K562 (cell line): ENCODE data around the gene STK24. TPM values are rescaled to one million over a fixed set of nuclear protein-coding genes. Genes with fewer than 3 reads are reported as not detected.

Experiments
- CAMTA2 ChIP-seq: fragments of 250-450 bp; sonication (Bioruptor Pico); conservative IDR thresholded peaks from 2 replicates; pipeline ENCODE4 v1.5.1; 2022
- CBX8 ChIP-seq: fragments of 200-600 bp; sonication (generic); IDR thresholded peaks from 2 replicates; pipeline ENCODE4 v1.6.1; 2012; ENCODE audit warnings: borderline replicate concordance, mixed run types, low read depth, mild to moderate bottlenecking, moderate library complexity, mixed read lengths, low read length, control low read depth, inconsistent platforms; ENCODE audit not compliant: poor library complexity, severe bottlenecking; ENCODE audit errors: extremely low read depth
- CREB3 ChIP-seq: fragments of 450-650 bp; conservative IDR thresholded peaks from 2 replicates; pipeline ENCODE4 v1.6.1; 2016; ENCODE audit warnings: missing genetic modification characterization, low read depth, mild to moderate bottlenecking, missing compliant biosample characterization, moderate library complexity
- ETS1 ChIP-seq: conservative IDR thresholded peaks from 2 replicates; pipeline ENCODE4 v1.6.1; 2011; ENCODE audit warnings: low read depth, mild to moderate bottlenecking, low read length; ENCODE audit not compliant: control insufficient read depth
- HLTF ChIP-seq: fragments of 450-650 bp; IDR thresholded peaks from 2 replicates; pipeline ENCODE4 v1.6.1; 2016
- HMGXB4 ChIP-seq: sonication (generic); formaldehyde crosslinking; IDR thresholded peaks from 2 replicates; pipeline ENCODE4 v1.8.1; 2023; ENCODE audit warnings: mild to moderate bottlenecking, missing genetic modification reagents
- JUND ChIP-seq, 2 experiments: IDR thresholded peaks; 2 replicates in 1 of 2; 3 replicates in 1 of 2; pipeline ENCODE4 v1.6.1; 2011; ENCODE audit warnings: borderline replicate concordance in 2 of 2, low read depth in 2 of 2, low read length in 2 of 2, improper control_type of control experiment in 1 of 2, missing biosample characterization in 1 of 2, missing genetic modification characterization in 1 of 2, missing genetic modification reagents in 1 of 2
- ZNF518B ChIP-seq: fragments of 250-450 bp; sonication (Bioruptor Pico); IDR thresholded peaks from 2 replicates; pipeline ENCODE4 v1.5.0; 2021; ENCODE audit warnings: mild to moderate bottlenecking, moderate library complexity
- polyA plus RNA-seq, 8 experiments: library from polyadenylated mRNA; depleted of rRNA in 4 of 8; stranded (reverse) in 5 of 8; unstranded in 3 of 8; fragments of >200 nt; fragmentation: Nextera tagmentation in 2 of 8; fragmentation: Illumina TruSeq in 1 of 8; extraction: Ambion mirVana in 2 of 8; extraction: Trizol in 1 of 8; gene quantifications; 2 replicates each; pipeline versions ENCODE4 v1.2.1 to v1.2.3, GENCODE V29; 2011 to 2014; ENCODE audit warnings: inconsistent platforms in 1 of 8, missing spikeins in 1 of 8
- total RNA-seq, 7 experiments: library from RNA; depleted of rRNA in 6 of 7; stranded (reverse); fragments of >200 nt in 6 of 7; fragmentation: Illumina TruSeq in 2 of 7; extraction: Trizol in 2 of 7; gene quantifications; 2 replicates each; pipeline versions ENCODE4 v1.2.1 to v1.2.3, GENCODE V29; 2011 to 2021; ENCODE audit warnings: low replicate concordance in 1 of 7

Gene STK24
- total and polyA plus RNA-seq, 9 of the 15 experiments (the other 6 are each of a cell fraction or from before 2014, with no cell fraction given): 3.8 to 78.4 (median 28.2) TPM

- TF ChIP-seq ZNF518B (CRISPR knock-in tag) (no peak), CBX8 (no peak), CREB3 (peak; percentile 54; the same call in 1 of the 2 replicates), HMGXB4 (CRISPR knock-in tag) (no peak), HLTF (no peak), CAMTA2 (no peak), ETS1 (no peak), JUND (IDR thresholded peaks at IDR 0.05; ENCODE audit: borderline replicate concordance, low read depth, low read length) (peak; percentile 30; the same call in 1 of the 2 replicates), JUND (tag; IDR thresholded peaks at IDR 0.05; ENCODE audit: borderline replicate concordance, low read depth, low read length) (0 out of 3 replicates have a peak, but pooled peaks have one; percentile 15)
Measured at GRCh38 chr13:98480915-98481877, 95.7 kb downstream of the STK24 start (continued).
